ENCODE measurements around the gene ZHX3. TPM values are rescaled to one million over a fixed set of nuclear protein-coding genes. Genes with fewer than 3 reads are reported as not detected.

Gene ZHX3
- total and polyA plus RNA-seq, 4 donors = 3.2 to 30.0 (median 8.0) TPM

GRCh38 chr20:41178495-41178894, 139.0 kb downstream of the ZHX3 start (continued):
- TF ChIP-seq TAF1 (conservative IDR thresholded peaks at IDR 0.05) (no peak), YY1 (IDR thresholded peaks at IDR 0.05) (no peak), ATF3 (IDR thresholded peaks at IDR 0.05) (no peak)

GRCh38 chr20:41177636-41178035, 139.9 kb downstream of the ZHX3 start:
- no peak overlapping the region for H3K4me3 ChIP-seq (ENCODE audit: low read depth in 1 of 3, low read length in 3 of 3)
- H3K36me3 ChIP-seq (ENCODE audit: control insufficient read depth in 4 of 4, insufficient read depth in 3 of 4, low read depth in 1 of 4, low read length in 3 of 4) = peaks cover 0 to 33% (median 8%) of the 10 kb centered on the region in 4 donors
- no peak overlapping the region for H3K9ac ChIP-seq (ENCODE audit: low read depth in 1 of 2, low read length in 2 of 2)
- no peak overlapping the region for H3K27ac ChIP-seq (ENCODE audit: low read depth in 1 of 2, low read length in 2 of 2)
- TF ChIP-seq REST (IDR thresholded peaks at IDR 0.05) (no peak), SP1 (IDR thresholded peaks at IDR 0.05) (no peak), GABPA (IDR thresholded peaks at IDR 0.05 in 1 of 2, conservative IDR thresholded peaks at IDR 0.05 in 1 of 2) (no peak), HNF4G (IDR thresholded peaks at IDR 0.05) (no peak)
- peaks cover 0 to 3% (median 0%) of the 10 kb centered on the region in 4 donors for H3K4me1 ChIP-seq (ENCODE audit: control insufficient read depth in 4 of 4, insufficient read depth in 4 of 4, low read length in 3 of 4)
- no peaks in the 10 kb centered on the region for H3K27me3 ChIP-seq (ENCODE audit: control insufficient read depth in 4 of 4, insufficient read depth in 4 of 4, low read length in 3 of 4)
- peak; percentile 29 for DNase-seq (ENCODE audit: low spot score)
- H3K9me3 ChIP-seq (ENCODE audit: control insufficient read depth in 4 of 4, low read length in 3 of 4) = no peaks in the 10 kb centered on the region
- 98% methylated on average over 2 of the region's 2 CpGs for WGBS

GRCh38 chr20:41176711-41177552, 140.6 kb downstream of the ZHX3 start:
- 85% methylated on average over 8 of the region's 8 CpGs for WGBS
- Histone ChIP-seq H3K36me3 (ENCODE audit: control insufficient read depth in 4 of 4, insufficient read depth in 3 of 4, low read depth in 1 of 4, low read length in 3 of 4) (peaks cover 0 to 33% (median 6%) of the 10 kb centered on the region in 4 donors), H3K4me1 (ENCODE audit: control insufficient read depth in 4 of 4, insufficient read depth in 4 of 4, low read length in 3 of 4) (peaks cover 0 to 5% (median 0%) of the 10 kb centered on the region in 4 donors), H3K9ac (ENCODE audit: low read depth in 1 of 2, low read length in 2 of 2) (no peak overlapping the region), H3K27me3 (ENCODE audit: control insufficient read depth in 4 of 4, insufficient read depth in 4 of 4, low read length in 3 of 4) (no peaks in the 10 kb centered on the region), H3K27ac (ENCODE audit: low read depth in 1 of 2, low read length in 2 of 2) (no peak overlapping the region), H3K4me3 (ENCODE audit: low read depth in 1 of 3, low read length in 3 of 3) (no peak overlapping the region), H3K9me3 (ENCODE audit: control insufficient read depth in 4 of 4, low read length in 3 of 4) (no peaks in the 10 kb centered on the region)
- TF ChIP-seq GABPA (IDR thresholded peaks at IDR 0.05 in 1 of 2, conservative IDR thresholded peaks at IDR 0.05 in 1 of 2) = no peak
- TF ChIP-seq ZBTB33 (IDR thresholded peaks at IDR 0.05) = no peak
- peak; percentile 22 for DNase-seq (ENCODE audit: low spot score)

Measured in liver (tissue), 9 donors.